SK-N-SH treated with all-trans-retinoic acid at 6 μM for 48 hours (cell line): ENCODE results near the gene FBLN2.

Experiments used
- ATAC-seq: fragments of 200-7000 bp; cut with Tn5 transposase; 3 replicates; pipeline ENCODE4 v1.9.1; 2020; ENCODE audit warnings: mild to moderate bottlenecking, moderate library complexity
- ARNTL ChIP-seq: fragments of 450-650 bp; formaldehyde crosslinking; IDR thresholded peaks from 2 replicates; pipeline ENCODE4 v1.5.0; 2020; ENCODE audit warnings: low read depth, mild to moderate bottlenecking, moderate library complexity, borderline replicate concordance
- CSDC2 ChIP-seq: fragments of 250-450 bp; sonication (Bioruptor Pico); IDR thresholded peaks from 2 replicates; pipeline ENCODE4 v1.5.0; 2020; ENCODE audit warnings: mild to moderate bottlenecking, moderate library complexity
- CSRNP3 ChIP-seq: fragments of 250-450 bp; sonication (Bioruptor Pico); IDR thresholded peaks from 2 replicates; pipeline ENCODE4 v1.5.1; 2021; ENCODE audit warnings: mild to moderate bottlenecking, moderate library complexity
- GLIS3 ChIP-seq: fragments of 250-450 bp; sonication (Bioruptor Pico); IDR thresholded peaks from 2 replicates; pipeline ENCODE4 v1.5.0; 2020; ENCODE audit warnings: mild to moderate bottlenecking, moderate library complexity
- ISL1 ChIP-seq: fragments of 250-450 bp; sonication (Bioruptor Pico); IDR thresholded peaks from 2 replicates; pipeline ENCODE4 v2.1.2; 2022; ENCODE audit warnings: mild to moderate bottlenecking, moderate library complexity
- POU6F1 ChIP-seq: fragments of 250-450 bp; sonication (Bioruptor Pico); IDR thresholded peaks from 2 replicates; pipeline ENCODE4 v1.8.0; 2021; ENCODE audit warnings: low read depth, mild to moderate bottlenecking, moderate library complexity, borderline replicate concordance
- PPARA ChIP-seq: fragments of 250-450 bp; sonication (Bioruptor Pico); IDR thresholded peaks from 2 replicates; pipeline ENCODE4 v1.5.0; 2020; ENCODE audit warnings: mild to moderate bottlenecking, borderline replicate concordance
- RARB ChIP-seq: fragments of 250-450 bp; sonication (Bioruptor Pico); IDR thresholded peaks from 2 replicates; pipeline ENCODE4 v1.8.0; 2021; ENCODE audit warnings: mild to moderate bottlenecking, moderate library complexity
- TOX ChIP-seq: fragments of 250-450 bp; sonication (Bioruptor Pico); IDR thresholded peaks from 2 replicates; pipeline ENCODE4 v1.8.0; 2021; ENCODE audit warnings: mild to moderate bottlenecking, moderate library complexity, borderline replicate concordance
- TSHZ2 ChIP-seq: fragments of 250-450 bp; sonication (Bioruptor Pico); IDR thresholded peaks from 2 replicates; pipeline ENCODE4 v1.5.0; 2020; ENCODE audit warnings: mild to moderate bottlenecking, moderate library complexity
- ZC3H10 ChIP-seq: fragments of 250-450 bp; sonication (Bioruptor Pico); IDR thresholded peaks from 2 replicates; pipeline ENCODE4 v1.5.1; 2021; ENCODE audit warnings: mild to moderate bottlenecking, moderate library complexity
- ZFP3 ChIP-seq: fragments of 250-450 bp; sonication (Bioruptor Pico); IDR thresholded peaks from 2 replicates; pipeline ENCODE4 v1.5.0; 2020; ENCODE audit warnings: mild to moderate bottlenecking, moderate library complexity
- ZFP30 ChIP-seq: fragments of 450-650 bp; formaldehyde crosslinking; IDR thresholded peaks from 2 replicates; pipeline ENCODE4 v1.5.0; 2022; ENCODE audit warnings: mild to moderate bottlenecking, moderate library complexity
- ZNF565 ChIP-seq: fragments of 450-650 bp; formaldehyde crosslinking; conservative IDR thresholded peaks from 2 replicates; pipeline ENCODE4 v1.5.0; 2020; ENCODE audit warnings: low read depth, mild to moderate bottlenecking, moderate library complexity
- ZNF70 ChIP-seq: fragments of 450-650 bp; formaldehyde crosslinking; IDR thresholded peaks from 2 replicates; pipeline ENCODE4 v1.5.0; 2020; ENCODE audit warnings: mild to moderate bottlenecking, moderate library complexity
- ZNF8 ChIP-seq: fragments of 450-650 bp; formaldehyde crosslinking; IDR thresholded peaks from 2 replicates; pipeline ENCODE4 v1.5.0; 2020; ENCODE audit warnings: mild to moderate bottlenecking, moderate library complexity
- TF ChIP-seq, protein P1 (sequence below): fragments of 250-450 bp; sonication (Bioruptor Pico); IDR thresholded peaks from 2 replicates; pipeline ENCODE4 v1.5.1; 2020; ENCODE audit warnings: low read depth, mild to moderate bottlenecking, moderate library complexity
- TF ChIP-seq, protein P2 (sequence below): fragments of 250-450 bp; sonication (Bioruptor Pico); IDR thresholded peaks from 2 replicates; pipeline ENCODE4 v1.8.0; 2020; ENCODE audit warnings: mild to moderate bottlenecking, moderate library complexity, borderline replicate concordance

FBLN2 gene

DNA sequence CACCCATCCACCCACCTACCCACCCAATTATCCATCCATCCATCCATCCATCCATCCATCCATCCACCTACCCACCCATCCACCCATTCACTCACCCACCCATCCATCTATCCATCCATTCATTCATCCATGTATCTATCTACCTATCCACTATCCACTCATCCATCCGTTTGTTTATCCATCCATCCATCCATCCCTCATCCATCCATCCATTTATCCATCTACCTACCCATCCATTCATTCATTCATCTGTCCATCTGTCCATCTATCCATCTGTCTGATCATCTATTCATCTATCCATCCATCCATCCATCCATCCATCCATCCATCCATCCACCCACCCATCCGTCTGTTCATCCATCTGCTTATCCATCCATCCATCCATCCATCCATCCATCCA, 65.7 kb downstream of the FBLN2 start:
- TF ChIP-seq ZNF8 (no peak), CSDC2 (CRISPR knock-in tag) (no peak), ZNF70 (CRISPR knock-in tag) (no peak), POU6F1 (CRISPR knock-in tag) (no peak), GLIS3 (CRISPR knock-in tag) (no peak), RARB (no peak), ZC3H10 (CRISPR knock-in tag) (no peak), TSHZ2 (CRISPR knock-in tag) (no peak), ZNF565 (CRISPR knock-in tag) (no peak)
- TF ChIP-seq, protein P1, sequence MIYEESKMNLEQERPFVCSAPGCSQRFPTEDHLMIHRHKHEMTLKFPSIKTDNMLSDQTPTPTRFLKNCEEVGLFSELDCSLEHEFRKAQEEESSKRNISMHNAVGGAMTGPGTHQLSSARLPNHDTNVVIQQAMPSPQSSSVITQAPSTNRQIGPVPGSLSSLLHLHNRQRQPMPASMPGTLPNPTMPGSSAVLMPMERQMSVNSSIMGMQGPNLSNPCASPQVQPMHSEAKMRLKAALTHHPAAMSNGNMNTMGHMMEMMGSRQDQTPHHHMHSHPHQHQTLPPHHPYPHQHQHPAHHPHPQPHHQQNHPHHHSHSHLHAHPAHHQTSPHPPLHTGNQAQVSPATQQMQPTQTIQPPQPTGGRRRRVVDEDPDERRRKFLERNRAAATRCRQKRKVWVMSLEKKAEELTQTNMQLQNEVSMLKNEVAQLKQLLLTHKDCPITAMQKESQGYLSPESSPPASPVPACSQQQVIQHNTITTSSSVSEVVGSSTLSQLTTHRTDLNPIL = no peak
- no peak for ATAC-seq

GRCh38 chr3:13615019-13615528, 66.1 kb downstream of the FBLN2 start:
- ATAC-seq = no peak
- TF ChIP-seq TOX (no peak), ZFP3 (no peak), ISL1 (CRISPR knock-in tag) (no peak), GLIS3 (CRISPR knock-in tag) (no peak), ZFP30 (CRISPR knock-in tag) (no peak), PPARA (CRISPR knock-in tag) (no peak), ARNTL (no peak)
- TF ChIP-seq, protein P2, sequence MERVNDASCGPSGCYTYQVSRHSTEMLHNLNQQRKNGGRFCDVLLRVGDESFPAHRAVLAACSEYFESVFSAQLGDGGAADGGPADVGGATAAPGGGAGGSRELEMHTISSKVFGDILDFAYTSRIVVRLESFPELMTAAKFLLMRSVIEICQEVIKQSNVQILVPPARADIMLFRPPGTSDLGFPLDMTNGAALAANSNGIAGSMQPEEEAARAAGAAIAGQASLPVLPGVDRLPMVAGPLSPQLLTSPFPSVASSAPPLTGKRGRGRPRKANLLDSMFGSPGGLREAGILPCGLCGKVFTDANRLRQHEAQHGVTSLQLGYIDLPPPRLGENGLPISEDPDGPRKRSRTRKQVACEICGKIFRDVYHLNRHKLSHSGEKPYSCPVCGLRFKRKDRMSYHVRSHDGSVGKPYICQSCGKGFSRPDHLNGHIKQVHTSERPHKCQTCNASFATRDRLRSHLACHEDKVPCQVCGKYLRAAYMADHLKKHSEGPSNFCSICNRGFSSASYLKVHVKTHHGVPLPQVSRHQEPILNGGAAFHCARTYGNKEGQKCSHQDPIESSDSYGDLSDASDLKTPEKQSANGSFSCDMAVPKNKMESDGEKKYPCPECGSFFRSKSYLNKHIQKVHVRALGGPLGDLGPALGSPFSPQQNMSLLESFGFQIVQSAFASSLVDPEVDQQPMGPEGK = no peak
- TF ChIP-seq, protein P1 = no peak

DNA sequence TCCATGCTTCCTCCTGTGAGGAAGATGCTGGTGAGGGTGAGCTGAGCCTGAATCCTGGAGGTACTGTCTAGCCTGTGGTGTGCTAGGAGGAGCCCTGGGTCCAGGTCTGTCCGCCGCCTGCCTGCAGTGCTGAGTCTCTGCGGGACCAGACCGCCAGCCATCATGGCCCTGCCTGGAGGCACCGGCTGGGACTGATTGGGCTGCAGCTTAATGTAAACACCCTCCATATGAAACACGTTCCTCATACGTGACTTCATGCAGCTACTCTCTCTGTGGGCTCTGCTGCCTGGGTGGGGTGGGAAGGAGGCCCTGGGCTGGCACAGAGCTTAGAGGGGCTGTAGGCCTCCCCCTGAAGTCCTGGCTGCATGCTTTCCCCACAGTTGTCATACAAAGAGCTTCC, 67.4 kb downstream of the FBLN2 start:
- no peak for ATAC-seq
- TF ChIP-seq ZNF565 (CRISPR knock-in tag) = no peak
- TF ChIP-seq ISL1 (CRISPR knock-in tag) = no peak
- no peak for TF ChIP-seq CSRNP3 (CRISPR knock-in tag)
- no peak for TF ChIP-seq TOX
- TF ChIP-seq ZNF70 (CRISPR knock-in tag) = no peak
